H1 (cell line): ENCODE data around the gene LGALS3. TPM values are rescaled to one million over a fixed set of nuclear protein-coding genes. Genes with fewer than 3 reads are reported as not detected.

Experiments
- CHD7 ChIP-seq: fragments of 300-600 bp; sonication (generic); IDR thresholded peaks from 2 replicates; pipeline ENCODE4 v1.7.1; 2012; ENCODE audit warnings: low read length, moderate library complexity, mild to moderate bottlenecking, inconsistent platforms; ENCODE audit not compliant: insufficient replicate concordance
- EGR1 ChIP-seq: IDR thresholded peaks from 2 replicates; pipeline ENCODE4 v1.6.1; 2011; ENCODE audit warnings: low read depth, low read length, borderline replicate concordance
- NANOG ChIP-seq: IDR thresholded peaks from 2 replicates; pipeline ENCODE4 v1.6.1; 2011; ENCODE audit warnings: low read length, low read depth, mild to moderate bottlenecking, inconsistent platforms; ENCODE audit not compliant: insufficient read depth, poor library complexity, severe bottlenecking
- SIX5 ChIP-seq: IDR thresholded peaks from 2 replicates; pipeline ENCODE4 v1.6.1; 2011; ENCODE audit warnings: mild to moderate bottlenecking, low read depth, low read length
- SP1 ChIP-seq: IDR thresholded peaks from 2 replicates; pipeline ENCODE4 v1.6.1; 2011; ENCODE audit warnings: low read depth, low read length
- TAF1 ChIP-seq: IDR thresholded peaks from 2 replicates; pipeline ENCODE4 v1.6.1; 2011; ENCODE audit warnings: mild to moderate bottlenecking, low read depth, low read length
- YY1 ChIP-seq: IDR thresholded peaks from 2 replicates; pipeline ENCODE4 v1.6.1; 2011; ENCODE audit warnings: low read depth, mild to moderate bottlenecking, low read length
- polyA plus RNA-seq, 7 experiments: library from polyadenylated mRNA; depleted of rRNA in 3 of 7; stranded (reverse) in 5 of 7; unstranded in 2 of 7; fragments of >200 nt in 5 of 7; fragments of 200-250 nt in 2 of 7; gene quantifications; 1 replicate in 5 of 7; 2 replicates in 1 of 7; 4 replicates in 1 of 7; pipeline versions ENCODE4 v1.2.1 to v1.2.3, GENCODE V29; 2011 to 2013; ENCODE audit warnings: missing spikeins in 2 of 7, mixed read lengths in 2 of 7
- total RNA-seq: library from RNA; stranded (reverse); fragmentation: NEBNext Ultra II Directional; extraction: Animal tissue kit (Norgen Biotek cat#: 25700); gene quantifications from 2 replicates; pipeline ENCODE4 v1.2.1, GENCODE V29; 2021
- TF ChIP-seq, protein P1 (sequence below): IDR thresholded peaks from 2 replicates; pipeline ENCODE4 v1.6.1; 2012; ENCODE audit warnings: inconsistent platforms

The LGALS3 gene
- total and polyA plus RNA-seq, 2 of the 8 experiments (the other 6 are each of a cell fraction or from before 2014, with no cell fraction given), result 9.7 to 14.5 TPM

- TF ChIP-seq CHD7 (no peak), TAF1 (no peak), EGR1 (no peak), SP1 (no peak), NANOG (no peak), YY1 (no peak), SIX5 (no peak)
- TF ChIP-seq, protein P1, sequence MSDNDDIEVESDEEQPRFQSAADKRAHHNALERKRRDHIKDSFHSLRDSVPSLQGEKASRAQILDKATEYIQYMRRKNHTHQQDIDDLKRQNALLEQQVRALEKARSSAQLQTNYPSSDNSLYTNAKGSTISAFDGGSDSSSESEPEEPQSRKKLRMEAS, result no peak
Measured at GRCh38 chr14:55192054-55192621, 63.1 kb downstream of the LGALS3 start (continued).
